Stimulated activated CD8-positive, alpha-beta memory T cell treated with anti-CD3 and anti-CD28 coated beads, Interleukin-7, amount 100 ng/mL, for 1 hour (primary cell): ENCODE measurements around the gene FAM81B.
"Not testable (repeated sequence)": the region's sequence is repeated elsewhere in the genome, so short reads cannot be mapped to it uniquely, and the experiment has no call there.

Experiments
- DNase-seq, 2 donors: peaks; one replicate each; pipeline ENCODE4 v3.0.0-alpha.2; 2020; ENCODE audit warnings: low read depth in 2 of 2

FAM81B gene, protein sequence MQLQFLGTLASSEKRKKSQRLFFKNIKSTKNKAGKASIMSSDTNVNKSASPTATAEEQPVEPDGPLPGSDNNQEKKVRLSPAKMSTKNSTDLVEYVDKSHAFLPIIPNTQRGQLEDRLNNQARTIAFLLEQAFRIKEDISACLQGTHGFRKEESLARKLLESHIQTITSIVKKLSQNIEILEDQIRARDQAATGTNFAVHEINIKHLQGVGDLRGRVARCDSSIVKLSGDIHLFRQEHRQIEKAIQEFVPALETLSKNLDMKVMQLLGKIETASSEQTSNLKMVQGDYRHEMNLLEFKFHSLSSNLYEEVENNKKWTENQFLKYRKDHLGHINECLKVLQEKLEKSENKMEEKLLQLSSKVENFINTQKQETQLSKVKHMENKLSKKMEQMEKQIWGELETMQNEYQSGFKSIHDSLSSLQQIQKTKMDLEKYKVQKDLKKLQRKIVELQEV

DNA sequence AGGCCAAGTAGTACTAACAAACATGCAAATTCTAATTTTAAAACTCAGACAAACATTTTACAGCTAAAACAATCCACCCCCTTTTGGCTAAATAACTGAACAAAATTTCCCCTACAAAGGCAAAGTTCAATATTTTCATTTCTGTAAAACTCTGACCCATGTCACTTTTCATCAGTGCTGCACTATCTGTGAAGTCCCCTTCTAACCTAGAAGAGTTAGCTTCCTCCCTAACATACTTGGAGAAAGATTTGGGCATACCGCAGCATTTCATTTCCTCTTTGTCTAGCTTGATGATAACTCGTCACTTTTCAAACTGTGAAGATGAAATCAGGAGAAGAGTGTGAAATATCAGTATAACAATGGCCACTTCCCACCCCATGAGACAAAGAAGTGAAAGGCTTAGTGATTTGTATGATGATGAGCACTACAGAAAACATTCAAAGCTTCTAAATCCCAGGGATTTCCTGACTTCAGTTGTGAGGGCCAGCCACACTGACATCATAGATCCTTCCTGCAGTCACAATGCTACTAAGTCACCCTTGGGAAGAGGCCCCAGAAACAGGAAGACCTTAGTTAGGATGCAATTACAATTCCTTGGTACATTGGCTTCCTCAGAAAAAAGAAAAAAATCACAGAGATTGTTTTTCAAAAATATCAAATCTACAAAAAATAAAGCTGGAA, at the start of gene FAM81B:
FAM81B (plus strand) TSS at position 555 of the 681 bp plus-strand sequence; CDS start at position 579, 24 bp downstream.
- DNase-seq, result no peak

DNA sequence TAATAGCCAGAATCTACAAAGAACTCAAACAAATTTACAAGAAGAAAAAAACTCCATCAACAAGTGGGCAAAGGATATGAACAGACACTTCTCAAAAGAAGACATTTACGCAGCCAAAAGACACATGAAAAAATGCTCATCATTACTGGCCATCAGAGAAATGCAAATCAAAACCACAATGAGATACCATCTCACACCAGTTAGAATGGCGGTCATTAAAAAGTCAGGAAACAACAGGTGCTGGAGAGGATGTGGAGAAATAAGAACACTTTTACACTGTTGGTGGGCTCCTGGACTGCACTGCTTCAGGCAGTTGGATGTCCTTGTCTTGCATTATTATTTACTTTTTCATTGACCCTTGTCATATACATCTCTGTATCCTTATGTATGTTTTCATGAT, 49.7 kb upstream of the FAM81B start:
- DNase-seq, result not testable (repeated sequence)

DNA sequence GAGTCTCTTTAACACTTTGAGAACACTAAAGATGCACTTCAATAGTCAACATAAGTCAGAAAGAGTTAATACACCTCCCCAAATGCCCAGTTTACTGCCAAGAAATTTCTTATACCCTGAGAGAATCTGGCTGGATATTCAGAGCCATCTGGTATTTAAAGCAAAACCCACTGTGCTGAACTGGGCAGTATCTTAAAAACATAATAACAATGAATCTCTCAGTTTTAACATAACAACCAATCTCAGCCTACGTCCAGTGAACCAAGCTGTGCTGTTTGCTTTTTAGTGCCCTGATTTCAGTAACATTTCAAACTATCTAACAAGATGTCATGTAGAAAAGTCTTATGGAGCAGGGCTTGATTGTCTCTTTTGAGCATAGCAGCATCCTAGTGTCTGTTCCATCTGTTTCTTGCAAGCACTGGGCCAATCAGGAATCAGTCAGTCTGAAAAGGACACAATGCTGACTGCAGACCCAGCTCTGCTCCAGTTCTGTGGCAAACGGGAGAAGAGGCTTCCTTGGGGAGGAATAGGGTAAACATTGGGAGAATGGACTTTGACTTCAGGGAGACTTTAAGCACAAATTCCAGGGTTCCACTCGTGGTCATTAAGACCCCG, 43.6 kb upstream of the FAM81B start:
- DNase-seq, result no peak

DNA sequence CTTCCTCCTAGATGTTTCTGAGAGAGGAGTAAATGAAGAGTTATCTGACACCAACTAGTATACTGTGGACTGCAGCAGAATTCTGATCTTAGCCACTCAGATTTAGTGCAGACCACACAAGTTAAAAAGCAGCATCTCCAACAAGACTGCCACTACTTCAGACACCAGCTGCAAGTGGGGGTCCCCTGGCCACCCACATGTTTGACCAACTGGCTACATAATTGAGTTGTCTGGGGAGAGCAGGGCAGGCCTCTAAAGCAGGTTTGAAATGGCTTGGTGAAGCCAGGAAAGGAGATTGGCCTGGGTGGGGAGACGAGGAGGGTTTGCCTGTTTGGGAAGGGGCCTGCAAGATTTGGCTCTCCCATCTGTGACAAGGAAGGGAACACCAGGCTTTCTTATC, 40.5 kb upstream of the FAM81B start:
- no peak for DNase-seq

DNA sequence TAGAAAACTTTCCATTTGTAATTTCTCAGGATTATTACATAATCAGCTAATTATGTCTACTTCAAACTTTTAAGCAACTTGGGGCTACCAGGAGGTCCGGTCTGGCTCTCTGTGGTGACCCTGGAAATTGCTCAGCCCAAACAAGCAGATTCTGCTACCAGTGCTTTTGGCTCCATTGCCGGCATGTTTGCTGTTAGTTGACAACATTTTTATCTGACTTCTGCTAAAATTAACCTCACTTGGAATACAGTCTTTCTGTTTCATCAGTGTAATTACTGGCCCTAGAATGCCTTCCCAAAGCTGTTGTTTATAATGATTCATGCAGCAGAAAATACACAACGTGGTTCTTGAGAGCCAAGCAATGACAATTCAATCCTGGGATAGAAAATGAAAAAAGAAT, 38.5 kb upstream of the FAM81B start:
- DNase-seq, result no peak

DNA sequence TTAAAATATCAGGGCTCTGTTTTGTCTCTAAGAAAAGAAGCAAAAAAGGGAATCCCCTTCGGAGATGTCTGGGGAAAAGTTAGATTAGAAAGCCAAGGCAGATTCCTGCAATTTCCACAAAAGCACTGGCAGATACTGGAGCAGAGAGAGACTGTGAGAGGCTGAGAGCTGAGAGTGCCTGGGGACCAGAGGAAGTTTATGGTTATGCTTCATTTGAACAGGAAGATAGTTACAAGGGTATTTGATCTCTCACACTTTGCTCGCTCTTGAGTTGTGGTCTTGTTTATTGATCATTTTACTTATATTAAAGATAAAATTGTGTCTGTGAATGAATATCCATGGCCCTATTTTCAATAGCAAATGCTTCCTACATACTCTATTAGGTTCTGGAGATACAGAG, 32.8 kb upstream of the FAM81B start:
- no peak for DNase-seq

DNA sequence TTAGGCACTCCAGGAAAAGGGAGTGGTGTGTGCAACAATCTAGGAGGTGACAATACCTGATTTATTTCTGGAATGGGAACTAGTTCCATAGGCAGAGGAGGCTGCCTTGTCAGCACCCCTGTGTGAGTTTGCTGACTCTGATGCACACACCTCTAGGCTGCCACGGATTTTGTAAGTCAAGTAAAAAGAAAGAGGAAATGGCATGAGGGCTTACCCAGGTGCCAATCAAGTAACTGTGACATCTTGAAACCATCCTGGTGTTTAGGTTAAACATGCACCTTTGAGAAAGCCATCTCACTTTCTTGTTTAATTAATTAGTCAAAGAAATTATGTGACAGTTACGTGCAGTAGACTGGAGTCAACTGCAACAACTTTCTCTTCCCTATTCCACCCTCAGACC, 32.3 kb upstream of the FAM81B start:
- DNase-seq, result no peak

DNA sequence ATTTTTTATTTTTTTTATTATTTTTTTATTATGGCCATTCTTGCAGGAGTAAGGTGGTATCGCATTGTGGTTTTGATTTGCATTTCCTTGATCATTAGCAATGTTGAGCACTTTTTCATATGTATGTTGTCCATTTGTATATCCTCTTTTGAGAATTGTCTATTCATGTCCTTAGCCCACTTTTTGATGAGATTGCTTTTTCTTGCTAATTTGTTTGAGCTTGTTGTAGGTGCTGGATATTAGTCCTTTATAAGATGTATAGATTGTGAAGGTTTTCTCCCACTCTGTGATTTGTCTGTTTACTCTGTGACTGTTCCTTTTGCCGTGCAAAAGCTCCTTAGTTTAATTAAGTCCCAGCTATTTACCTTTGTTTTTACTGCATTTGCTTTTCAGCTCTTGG, 30.5 kb upstream of the FAM81B start:
- DNase-seq, result not testable (repeated sequence)

DNA sequence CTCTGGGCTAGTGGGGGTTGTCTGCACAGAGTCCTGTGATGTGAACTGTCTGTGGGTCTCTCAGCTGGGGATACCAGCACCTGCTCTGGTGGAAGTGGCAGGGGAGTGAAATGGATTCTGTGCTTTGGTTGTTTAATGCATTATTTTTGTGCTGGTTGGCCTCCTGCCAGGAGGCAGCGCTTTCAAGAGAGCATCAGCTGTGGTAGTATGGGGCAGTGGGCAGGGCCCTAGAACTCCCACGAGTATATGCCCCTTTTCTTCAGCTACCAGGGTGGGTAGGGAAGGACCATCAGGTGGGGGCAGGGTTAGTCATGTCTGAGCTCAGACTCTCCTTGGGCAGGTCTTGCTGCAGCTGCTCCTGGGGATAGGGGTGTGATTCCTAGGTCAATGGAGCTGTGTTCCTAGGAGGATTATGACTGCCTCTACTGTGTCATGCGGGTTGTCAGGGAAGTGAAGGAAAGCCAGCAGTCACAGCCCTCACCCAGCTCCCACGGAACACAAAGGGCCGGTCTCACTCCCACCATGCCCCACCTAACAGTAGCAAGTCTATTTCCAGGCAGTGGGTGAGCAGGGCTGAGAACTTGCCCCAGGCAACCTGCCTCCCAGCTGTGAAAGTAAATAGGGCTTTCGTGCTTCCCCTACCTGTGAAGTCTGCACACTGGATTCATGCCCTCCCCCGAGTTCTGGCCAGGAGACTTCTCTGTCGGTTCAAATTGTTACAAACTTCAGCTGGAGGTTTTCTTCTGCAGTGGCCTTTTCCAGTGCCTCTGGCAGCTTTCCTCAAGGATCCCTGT, 25.7 kb upstream of the FAM81B start:
- DNase-seq, result no peak

DNA sequence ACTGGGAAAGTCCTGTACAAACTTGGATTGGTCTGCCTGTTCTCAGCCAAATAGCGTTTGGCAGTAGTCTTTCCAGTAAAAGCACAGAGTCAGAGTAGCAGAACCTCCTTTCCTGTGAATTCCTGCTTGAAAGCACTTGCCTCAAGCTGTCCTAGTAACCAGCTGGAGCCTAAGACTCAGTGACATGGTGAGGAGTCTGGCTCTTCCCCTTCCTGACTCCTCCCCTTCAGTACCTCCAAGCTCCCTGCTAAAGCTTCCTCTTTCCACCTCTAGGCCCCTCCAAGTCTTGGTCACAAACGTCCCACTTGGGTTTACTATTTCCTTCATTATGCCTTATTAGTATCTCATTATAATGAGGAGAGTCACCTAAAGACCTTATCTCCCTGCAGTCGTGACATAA, 21.4 kb upstream of the FAM81B start:
- DNase-seq, result no peak

DNA sequence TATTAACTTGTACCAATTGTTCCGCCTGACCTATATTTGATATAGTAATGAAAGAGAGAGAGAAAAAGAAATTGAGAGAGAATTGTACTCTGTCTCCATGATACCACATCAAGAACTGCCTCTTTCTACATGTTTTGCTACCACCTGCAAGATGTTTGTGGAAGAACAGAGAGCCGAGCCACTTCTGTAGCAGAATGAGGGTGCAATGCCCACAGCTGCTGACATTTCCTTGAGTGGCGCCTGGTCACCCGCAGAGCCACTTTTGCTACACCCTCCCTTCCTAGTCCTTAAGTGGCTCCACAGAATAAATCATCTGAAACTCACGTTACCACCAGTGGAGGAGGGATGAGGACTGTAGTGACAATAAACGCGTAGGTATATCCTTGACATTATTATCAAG, 17.1 kb upstream of the FAM81B start:
- DNase-seq, result no peak

DNA sequence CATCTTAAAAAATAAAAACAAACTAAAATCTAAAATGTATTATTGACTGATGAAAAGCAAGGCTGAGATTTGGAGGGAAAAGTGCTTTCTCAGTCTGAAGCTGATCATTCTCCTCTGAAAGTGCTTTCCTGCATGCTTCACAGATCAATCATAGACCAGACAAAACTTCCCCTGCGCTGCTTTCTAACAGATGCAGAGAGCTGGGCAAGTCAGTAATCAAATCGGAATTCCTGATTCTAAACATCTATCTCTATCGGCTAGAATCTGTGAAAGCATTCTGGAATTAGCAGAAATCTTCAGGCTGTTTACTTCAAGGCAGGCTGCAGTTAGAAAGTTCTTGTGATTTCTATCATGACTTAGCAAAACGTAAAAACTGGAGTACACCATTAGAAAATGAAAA, 15.6 kb upstream of the FAM81B start:
- no peak for DNase-seq

DNA sequence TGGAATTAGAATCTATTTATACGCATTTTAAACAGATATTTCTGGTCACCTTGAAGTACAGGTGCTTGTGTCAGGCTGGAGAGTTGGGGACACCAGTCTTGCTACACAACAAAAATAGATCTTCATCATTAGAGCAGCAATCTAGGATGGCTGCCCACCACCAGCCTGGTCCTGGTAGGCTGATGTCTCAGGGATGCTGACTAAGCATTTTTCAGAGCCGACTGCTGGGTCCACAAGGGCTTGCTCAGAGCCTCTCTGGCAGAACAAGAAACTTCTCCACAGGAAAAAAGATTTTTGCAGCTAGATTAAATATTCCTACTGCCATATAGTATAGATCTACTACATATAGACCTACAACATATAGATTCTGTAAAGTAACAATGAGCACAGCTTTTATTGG, 12.0 kb upstream of the FAM81B start:
- no peak for DNase-seq

DNA sequence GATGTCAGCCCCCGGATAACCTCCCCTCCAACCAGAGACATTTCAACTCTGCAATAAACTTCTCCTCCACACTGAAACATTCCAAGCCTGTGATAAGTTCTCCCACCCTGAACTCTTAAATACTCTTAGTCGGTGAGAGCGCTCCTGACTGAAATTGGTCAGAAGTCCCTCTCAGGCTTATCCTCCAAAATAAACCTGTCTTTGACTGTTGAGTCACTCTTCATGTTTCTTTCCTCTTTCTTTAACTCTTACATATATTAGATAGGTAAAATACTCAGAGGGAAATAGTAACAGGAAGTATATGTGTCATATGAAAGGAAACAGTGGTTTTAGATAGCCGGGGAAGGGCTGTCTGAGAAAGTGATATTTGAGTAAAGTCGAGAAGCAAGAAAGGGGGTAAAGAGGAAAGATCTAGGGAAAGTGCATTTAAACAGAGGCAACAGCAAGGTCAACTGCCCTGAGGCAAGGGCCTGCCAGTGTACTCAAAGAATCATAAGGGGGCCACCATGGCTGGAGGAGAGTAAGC, 11.0 kb upstream of the FAM81B start:
- no peak for DNase-seq

DNA sequence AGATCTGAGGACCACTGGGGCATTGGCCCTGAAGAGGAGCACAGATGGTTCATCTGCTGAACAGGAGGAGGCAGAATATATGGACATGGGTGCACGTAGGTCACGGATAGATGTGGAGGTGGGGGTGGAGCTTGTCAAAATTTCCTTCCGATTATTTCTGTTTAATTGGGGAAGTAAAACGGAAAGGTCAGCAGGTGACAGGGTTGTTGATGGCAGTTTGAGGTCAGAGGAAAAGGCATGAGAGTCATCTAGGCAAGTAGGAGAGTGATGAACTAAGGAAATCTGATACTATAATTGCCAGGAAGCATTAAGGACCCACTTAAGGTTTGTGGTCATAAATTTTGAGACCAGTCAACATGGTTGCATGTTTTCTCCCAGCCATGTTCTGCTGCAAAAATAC, 8.4 kb upstream of the FAM81B start:
- no peak for DNase-seq

DNA sequence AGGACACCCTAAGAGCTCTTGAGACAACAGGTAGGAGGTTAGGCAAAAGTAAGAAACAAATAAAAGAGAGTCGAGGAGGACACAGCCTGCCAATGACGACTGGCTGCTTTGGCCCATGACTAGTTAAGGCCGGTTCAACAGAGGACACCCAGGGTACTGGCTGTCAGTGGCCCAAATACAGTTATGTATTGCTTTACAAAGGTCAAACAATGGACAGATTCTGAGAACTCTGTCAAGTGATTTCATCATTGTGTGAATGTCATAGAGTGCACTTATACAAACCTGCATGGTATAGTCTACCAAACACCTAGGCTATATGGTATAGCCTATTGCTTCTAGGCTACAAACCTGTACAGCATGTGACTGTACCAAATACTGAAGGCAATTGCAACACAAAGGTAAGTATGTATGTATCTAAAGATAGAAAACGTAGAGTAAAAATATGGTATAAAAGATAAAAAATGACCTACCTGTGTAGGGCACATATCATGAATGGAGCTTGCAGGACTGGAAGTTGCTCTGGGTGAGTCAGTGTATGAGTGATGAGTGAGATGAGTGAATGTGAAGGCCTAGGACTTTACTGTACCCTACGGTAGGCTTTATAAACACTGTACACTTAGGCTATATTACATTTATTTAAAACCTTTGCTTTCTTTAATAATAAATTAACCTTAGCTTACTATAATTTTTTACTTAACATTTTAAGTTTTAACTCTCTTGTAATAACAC, 6.5 kb upstream of the FAM81B start:
- no peak for DNase-seq

DNA sequence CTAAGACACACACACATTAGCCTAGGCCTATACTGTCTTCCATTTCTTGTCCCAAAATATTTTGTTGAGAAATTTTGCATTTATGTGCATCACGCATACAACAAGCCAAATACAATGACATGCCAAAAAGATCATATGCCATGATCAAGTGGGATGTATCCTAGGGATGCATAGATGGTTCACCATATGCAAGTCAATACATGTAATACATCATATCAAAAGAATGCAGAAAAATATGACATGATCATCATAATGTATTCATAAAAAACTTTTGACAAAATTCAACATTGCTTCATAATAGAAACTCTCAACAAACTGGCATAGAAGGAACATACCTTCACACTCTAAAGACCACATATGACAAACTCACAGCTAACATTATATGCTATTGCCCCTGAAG, 5.8 kb upstream of the FAM81B start:
- no peak for DNase-seq

DNA sequence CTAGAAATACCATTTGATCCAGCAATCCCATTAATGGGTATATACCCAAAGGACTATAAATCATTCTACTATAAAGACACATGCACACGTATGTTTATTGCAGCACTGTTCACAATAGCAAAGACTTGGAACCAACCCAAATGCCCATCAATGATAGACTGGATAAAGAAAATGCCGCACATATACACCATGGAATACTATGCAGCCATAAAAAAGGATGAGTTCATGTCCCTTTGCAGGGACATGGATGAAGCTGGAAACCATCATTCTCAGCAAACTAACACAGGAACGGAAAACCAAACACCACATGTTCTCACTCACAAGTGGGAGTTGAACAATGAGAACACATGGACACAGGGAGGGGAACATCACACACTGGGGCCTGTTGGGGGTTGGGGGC, 799 bp downstream of the FAM81B start:
- not testable (repeated sequence) for DNase-seq

DNA sequence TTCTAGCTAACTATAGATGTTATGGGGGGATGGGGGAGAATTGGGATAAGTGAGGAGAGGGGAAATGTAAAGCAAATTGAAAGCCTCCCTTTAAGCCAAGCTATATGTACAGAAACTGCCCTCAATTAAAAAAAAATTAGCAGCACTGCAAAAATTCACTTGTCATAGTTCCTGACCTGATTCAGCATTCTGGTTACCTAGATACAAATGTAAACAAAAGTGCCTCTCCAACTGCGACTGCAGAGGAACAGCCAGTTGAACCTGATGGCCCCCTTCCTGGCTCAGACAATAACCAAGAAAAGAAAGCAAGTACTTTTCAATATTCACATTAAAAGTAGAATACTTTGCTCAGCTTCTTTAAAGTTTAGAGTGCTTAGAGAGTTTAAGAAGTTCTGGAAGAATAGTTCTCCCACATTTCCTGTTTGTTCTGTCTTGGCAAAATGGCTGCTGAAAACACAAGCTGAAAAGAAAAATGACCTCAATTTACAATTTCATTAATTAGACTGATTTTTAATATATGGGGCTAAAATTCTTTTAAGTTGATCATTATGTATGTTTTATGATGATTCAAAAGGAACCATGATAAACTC, 1.5 kb downstream of the FAM81B start:
- no peak for DNase-seq

DNA sequence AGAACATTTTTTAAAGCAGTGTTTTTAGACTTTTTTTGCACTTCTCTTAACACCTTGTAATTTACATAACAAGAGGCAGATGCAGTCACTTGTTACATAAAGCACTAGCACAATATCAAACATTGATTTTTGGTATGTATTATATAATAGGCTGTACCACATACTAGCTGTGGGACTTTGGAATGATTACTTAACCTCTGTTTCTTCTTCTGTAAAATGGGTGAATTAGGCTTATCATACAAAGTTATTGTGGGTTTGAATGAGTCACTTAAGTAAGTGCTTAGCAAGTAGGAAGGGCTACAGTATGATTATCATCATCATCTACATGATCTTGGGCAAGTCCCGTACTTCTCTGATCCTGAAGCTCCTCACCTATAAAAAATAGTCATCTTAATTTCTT, 2.1 kb downstream of the FAM81B start:
- no peak for DNase-seq

DNA sequence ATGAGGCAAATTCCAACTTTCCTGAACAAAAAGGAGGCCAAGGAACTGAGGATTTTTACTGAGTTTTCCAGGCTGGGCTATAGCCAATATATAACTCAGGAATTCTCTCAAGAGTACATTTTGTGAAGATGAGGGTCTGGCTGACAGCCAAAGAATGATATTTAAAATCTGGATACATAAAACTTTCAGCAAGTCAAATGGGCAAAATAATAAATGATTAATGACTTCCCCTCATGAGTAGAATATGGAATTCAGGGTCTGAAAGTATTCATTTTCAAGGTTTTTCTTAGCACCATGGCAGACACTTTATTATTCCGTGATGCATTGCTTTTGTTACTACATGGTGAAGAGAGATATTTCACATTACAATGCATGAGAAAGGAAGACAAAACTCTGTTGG, 7.8 kb downstream of the FAM81B start:
- no peak for DNase-seq
